ENCODE results near the gene PNPLA8.
"Not testable (repeated sequence)": the region's sequence is repeated elsewhere in the genome, so short reads cannot be mapped to it uniquely, and the experiment has no call there.

The PNPLA8 gene

GRCh38 chr7:108468246-108468645 is 57.7 kb downstream of the PNPLA8 start:
- no peak for DNase-seq (ENCODE audit: low read depth)

GRCh38 chr7:108467391-108467790 is 58.5 kb downstream of the PNPLA8 start:
- DNase-seq (ENCODE audit: low read depth): no peak

DNA sequence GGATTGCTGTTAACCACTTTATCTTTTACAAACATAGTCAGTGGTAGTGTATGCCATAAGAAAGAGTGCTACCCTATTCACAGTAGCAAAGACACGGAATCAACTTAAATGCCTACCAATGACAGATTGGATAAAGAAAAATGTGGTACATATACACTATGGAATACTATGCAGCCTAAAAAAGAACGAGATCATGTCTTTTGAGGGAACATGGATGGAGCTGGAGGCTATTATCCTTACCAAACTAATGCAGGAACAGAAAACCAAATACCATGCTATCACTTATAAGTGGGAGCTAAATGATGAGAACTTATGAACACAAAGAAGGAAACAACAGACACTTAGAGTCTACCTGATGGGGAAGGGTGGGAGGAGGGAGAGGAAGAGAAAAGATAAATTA is 59.6 kb downstream of the PNPLA8 start:
- DNase-seq (ENCODE audit: low read depth): not testable (repeated sequence)

DNA sequence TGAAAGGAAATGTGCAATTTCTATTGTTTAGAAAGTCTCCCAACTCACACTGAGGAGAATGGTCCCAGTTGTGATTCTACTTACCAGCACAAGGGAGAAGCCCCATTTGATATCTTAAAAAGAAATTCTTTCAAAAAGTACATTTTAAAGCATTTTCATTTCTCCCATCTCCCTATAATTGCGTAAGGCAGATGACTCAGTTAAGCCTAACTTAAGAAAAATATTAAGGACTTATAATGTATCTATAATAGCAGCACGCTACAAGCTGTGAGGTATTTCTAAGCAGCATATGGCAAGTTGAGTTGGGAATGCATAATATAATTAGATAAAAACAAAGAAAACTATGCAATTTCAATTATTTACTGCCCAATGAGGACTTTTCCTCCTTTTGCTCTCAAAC is 61.2 kb downstream of the PNPLA8 start:
- no peak for DNase-seq (ENCODE audit: low read depth)

DNA sequence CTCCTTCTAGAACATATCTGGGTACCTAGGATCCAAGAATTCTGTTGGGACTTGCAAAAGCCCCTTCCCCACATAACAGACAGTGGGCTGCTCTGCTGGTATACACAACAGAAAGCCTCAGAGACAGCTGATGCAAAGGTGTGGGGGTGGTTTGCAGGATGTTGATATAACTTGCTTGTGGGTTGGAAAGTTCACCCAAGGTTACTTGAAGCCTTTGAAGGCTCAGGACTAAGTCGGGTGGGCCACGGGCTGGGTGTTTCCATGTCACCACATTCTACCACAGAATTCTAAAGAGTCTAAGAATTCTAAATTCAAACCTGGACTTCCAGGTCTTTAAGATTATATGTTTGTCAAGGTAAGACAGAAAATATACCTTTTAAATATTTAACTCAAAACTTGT is 62.3 kb downstream of the PNPLA8 start:
- no peak for DNase-seq (ENCODE audit: low read depth)

DNA sequence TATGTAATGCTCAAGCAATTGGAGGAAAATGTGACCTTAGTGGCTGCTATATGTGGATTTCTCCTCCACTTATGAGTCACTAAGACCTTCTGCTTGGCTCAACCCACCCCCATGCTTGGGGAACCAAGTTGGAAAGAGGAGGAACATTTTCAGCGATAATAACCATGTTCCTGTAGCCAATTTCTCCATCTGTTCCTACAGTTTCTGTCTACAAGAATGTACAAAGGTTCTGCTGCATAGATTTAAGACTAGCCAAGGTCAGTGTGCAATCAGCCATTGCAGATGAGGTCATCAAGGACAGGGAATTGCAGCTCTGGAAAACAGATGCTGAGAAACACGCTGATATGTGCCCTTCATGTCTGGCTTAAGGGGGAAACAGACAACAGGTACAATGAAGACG is 64.1 kb downstream of the PNPLA8 start:
- no peak for DNase-seq (ENCODE audit: low read depth)

GRCh38 chr7:108460964-108461363 is 65.0 kb downstream of the PNPLA8 start:
- DNase-seq (ENCODE audit: low read depth): no peak

DNA sequence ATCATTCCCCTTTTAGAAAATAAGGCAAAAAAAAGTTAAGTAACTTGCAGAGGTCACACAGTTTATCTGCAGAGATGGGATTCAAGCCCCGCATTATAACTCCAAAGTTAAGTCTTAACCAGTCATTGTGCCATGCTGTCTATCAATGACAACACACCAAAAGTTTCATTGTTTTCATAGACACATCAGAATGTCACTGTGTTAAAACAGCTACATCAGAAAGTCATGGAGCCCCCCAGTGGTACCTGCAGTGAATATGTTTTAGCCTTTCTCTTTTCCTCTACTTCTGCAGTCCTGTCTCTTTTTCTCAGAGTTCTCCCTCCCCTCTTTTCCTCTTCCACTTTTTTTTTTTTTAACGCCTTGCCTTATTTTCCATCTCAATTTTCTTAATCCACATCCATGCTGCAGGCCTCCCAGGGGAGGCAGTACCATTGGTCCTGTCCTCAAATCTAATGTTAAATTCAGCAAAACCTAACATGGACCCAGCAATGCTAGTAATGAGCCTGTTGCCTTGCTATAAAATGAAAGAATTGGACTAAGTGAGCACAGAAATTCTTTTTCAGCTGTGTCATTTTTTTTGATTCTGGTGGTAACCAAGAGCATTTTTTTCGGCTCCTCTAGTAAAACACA is 65.9 kb downstream of the PNPLA8 start:
- peak; percentile 14 for DNase-seq (ENCODE audit: low read depth)

GRCh38 chr7:108457871-108458270 is 68.1 kb downstream of the PNPLA8 start:
- no peak for DNase-seq (ENCODE audit: low read depth)

DNA sequence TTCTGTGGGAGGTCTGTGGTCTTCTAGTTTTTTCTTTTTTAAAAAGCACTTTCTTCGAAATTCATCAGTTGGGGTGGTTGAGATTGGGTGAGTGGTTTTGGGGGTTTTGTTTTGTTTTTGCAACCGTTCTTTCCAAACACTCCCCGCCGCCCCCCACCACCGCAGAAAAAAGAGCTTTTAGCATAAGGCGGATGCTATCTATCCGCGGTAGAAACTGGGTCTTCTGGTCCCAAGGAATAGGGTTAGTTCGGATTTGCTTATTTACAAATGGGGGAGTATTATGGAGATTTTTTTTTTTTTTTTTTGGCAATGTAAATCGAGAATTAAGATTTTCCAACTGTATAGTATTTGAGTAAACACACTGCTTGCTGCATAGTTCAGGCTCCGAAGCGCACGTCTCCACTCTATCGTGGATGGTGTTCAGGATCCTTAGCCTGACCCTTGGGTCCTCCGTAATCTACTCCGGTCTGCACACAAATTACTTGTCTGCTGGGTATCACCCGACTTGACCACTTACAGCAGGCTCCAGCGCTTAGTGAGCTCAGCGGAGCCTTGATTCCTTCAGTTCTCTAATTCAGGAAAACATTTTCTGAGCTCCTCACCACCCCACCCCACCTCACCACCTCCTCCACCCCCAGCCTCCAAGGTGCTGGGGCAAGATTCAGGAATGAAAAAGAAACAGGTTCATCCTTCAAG is 68.9 kb downstream of the PNPLA8 start:
- no peak for DNase-seq (ENCODE audit: low read depth)

- no peak for DNase-seq (ENCODE audit: low read depth)
Observed at GRCh38 chr7:108455998-108456677, 69.8 kb downstream of the PNPLA8 start, which contains the start of gene NRCAM. Gene NRCAM, minus strand, starts transcription at chr7:108456436. Its CDS starts 216,372 bp downstream, at chr7:108240064.

- no peak for DNase-seq (ENCODE audit: low read depth)
Observed at GRCh38 chr7:108455551-108455997, 70.4 kb downstream of the PNPLA8 start.

- DNase-seq (ENCODE audit: low read depth): no peak
Observed at GRCh38 chr7:108454674-108455550, 71.0 kb downstream of the PNPLA8 start.

GRCh38 chr7:108454317-108454673 is 71.6 kb downstream of the PNPLA8 start:
- no peak for DNase-seq (ENCODE audit: low read depth)

GRCh38 chr7:108453320-108453719 is 72.6 kb downstream of the PNPLA8 start:
- DNase-seq (ENCODE audit: low read depth): no peak

DNA sequence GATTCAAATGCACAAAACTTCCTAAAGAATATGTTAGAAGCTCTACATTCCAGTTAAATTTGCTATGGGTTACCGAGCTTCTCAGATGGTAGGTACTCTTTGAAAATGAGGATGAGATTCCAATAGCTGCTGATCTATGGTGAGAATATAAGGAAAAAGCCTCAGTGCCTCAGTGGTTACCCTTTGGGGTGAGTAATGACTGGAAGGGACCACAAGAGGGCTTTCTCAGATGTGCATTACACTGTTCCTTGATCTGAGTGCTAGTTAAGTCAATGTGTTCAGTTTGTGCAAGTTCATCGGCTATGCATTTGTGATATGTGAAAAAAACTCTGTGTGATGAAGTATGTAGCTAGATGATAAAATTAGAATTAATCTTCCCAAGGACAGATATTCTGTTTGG is 73.2 kb downstream of the PNPLA8 start:
- DNase-seq (ENCODE audit: low read depth): no peak

GRCh38 chr7:108451296-108451848 is 74.6 kb downstream of the PNPLA8 start:
- DNase-seq (ENCODE audit: low read depth): no peak

DNA sequence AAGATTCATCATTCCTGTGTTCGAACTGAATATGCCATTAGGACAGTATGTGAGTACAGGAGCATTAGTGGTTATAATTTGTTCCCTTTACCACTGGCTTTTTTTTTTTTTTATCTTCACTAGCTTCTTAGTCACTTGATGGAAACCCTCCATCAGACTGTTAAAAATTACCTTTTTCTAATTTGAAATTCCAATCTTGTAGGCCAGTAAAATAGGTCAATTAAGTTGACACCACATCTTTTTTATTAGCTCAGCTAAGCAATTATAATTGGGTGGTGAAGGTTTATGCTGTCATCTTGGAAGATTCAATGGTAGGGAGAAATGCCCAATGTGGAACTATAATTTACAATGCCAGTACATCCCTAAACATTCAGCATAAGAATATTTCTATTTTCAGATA is 75.8 kb downstream of the PNPLA8 start:
- DNase-seq (ENCODE audit: low read depth): no peak

GRCh38 chr7:108449521-108449920 is 76.4 kb downstream of the PNPLA8 start:
- no peak for DNase-seq (ENCODE audit: low read depth)

GRCh38 chr7:108448584-108449505 is 77.1 kb downstream of the PNPLA8 start:
- no peak for DNase-seq (ENCODE audit: low read depth)

DNA sequence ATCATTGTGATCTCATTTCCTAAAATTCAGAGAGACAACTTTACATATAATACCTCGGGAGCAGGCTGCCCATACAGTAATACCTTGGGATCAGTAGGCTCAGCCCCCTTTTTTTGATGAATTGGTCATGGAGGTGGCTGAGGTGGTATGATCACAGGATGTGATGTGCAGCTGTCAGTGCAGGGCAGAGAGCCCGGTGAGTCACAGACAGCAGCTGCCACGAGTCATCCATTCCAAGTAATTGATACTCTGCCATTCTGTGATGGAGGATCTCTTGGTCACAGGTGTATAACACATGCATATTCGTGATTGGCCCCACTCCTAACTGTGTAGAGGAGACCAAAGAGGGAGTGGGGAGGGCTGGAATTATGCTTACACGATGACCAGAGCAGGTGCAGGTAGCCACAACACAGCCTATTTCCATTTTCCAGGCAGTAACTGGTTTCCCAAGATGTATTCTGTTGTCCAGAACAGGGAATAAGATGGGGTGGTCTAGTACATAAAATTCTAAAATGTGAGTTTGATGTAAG is 83.8 kb downstream of the PNPLA8 start:
- no peak for DNase-seq (ENCODE audit: low read depth)
